Stimulated activated CD4-positive, alpha-beta T cell treated with anti-CD3 and anti-CD28 coated beads, Interleukin-2, amount 100 ng/mL, for 48 hours (primary cell): ENCODE measurements around the gene IGSF11.
"Not testable (repeated sequence)": the region's sequence is repeated elsewhere in the genome, so short reads cannot be mapped to it uniquely, and the experiment has no call there.

ENCODE experiments used
- DNase-seq, 2 donors: peaks; one replicate each; pipeline ENCODE4 v3.0.0-alpha.2; 2020

IGSF11 gene, protein sequence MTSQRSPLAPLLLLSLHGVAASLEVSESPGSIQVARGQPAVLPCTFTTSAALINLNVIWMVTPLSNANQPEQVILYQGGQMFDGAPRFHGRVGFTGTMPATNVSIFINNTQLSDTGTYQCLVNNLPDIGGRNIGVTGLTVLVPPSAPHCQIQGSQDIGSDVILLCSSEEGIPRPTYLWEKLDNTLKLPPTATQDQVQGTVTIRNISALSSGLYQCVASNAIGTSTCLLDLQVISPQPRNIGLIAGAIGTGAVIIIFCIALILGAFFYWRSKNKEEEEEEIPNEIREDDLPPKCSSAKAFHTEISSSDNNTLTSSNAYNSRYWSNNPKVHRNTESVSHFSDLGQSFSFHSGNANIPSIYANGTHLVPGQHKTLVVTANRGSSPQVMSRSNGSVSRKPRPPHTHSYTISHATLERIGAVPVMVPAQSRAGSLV

DNA sequence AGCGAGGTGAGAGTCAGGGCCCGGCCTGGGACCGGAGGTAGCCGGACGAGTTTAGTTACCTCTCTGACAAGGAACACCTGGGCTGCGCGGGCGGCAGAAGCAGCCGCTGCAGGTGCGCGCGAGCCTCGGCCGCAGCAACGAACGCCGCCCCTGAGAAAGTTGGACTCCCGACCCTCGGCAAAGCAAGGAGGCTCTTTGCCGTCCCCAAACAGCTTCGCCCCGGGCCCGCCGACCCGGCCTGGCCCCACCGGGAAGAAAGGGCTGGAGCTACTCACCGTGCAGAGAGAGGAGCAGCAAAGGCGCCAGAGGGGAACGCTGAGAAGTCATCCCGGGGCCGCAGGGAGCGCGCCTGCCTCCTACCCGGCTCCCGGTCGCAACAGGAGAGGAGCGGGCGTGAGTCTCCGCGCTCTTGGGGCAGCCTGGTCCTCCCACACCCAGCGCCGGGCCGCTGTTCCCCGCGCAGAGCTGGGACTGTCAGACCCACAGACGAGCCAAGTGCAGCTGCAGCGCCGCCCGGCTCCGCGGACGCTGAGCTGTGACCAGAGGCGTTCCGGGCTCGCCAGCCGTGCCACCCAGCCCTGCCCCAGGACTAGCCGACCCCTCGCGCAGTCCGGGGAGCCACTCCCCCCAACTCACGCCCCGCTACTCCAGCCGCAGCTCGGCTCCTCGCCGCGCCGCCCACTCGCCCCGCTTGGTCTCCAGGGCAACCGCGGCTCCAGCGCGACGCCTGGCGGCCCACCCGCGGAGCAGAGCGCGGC, at the start of gene IGSF11:
TSS of gene IGSF11 (minus strand) at position 591 of the 758 bp plus-strand sequence. CDS start at position 327, 264 bp downstream.
- DNase-seq = peak; percentile 59 to 61

DNA sequence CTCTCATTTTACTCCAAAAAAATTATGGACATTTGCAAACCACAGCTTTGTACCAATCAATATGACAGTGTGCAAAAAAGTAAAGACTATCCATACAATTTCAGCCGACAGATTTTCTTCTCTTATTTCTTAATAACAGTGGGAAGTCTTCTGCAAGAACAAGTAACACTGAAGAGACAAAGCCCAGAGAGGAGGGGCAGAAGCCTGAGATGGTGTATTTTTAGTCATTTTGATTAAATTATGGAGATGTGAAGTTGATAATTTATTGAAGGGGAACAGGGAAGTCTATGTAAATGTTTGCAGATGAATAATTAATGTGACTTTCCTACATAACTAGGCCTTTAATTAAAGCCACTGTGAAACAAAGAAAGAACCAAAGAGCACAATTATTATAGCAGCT, 45.7 kb upstream of the IGSF11 start:
- no peak for DNase-seq

DNA sequence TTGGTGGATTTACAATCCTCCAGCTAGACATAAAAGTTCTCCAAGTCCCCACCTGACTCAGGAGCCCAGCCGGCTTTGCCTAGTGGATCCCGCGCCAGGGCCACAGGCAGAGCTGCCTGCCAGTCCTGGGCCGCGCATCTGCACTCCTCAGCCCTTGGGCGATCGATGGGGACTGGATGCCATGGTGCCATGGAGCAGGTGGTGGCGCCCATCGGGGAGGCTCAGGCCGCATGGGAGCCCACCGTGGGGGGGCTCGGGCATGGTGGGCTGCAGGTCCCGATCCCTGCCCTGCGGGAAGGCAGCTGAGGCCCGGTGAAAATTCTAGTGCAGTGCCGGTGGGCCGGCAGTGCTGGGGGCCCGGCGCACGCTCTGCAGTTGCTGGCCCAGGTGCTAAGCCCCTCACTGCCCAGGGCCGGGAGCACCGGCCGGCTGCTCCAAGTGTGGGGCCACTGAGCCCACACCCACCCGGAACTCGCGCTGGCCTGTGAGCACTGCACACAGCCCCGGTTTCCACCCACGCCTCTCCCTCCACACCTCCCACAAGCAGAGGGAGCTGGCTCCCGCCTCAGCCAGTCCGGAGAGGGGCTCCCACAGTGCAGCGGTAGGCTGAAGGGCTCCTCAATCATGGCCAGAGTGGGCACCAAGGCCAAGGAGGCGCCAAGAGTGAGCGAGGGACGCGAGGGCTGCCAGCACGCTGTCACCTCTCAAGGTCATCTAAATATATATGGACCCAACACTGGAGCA, 38.8 kb upstream of the IGSF11 start:
- DNase-seq = no peak

DNA sequence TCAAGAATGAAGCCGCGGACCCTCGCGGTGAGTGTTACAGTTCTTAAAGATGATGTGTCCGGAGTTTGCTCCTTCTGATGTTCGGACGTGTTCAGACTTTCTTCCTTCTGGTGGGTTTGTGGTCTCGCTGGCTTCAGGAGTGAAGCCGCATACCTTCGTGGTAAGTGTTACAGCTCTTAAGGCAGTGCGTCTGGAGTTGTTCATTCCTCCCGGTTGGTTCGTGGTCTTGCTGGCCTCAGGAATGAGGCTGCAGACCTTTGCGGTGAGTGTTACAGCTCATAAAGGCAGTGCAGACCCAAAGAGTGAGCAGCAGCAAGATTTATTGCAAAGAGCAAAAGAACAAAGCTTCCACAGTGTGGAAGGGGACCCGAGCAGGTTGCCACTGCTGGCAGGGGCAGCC, 37.8 kb upstream of the IGSF11 start:
- not testable (repeated sequence) for DNase-seq

DNA sequence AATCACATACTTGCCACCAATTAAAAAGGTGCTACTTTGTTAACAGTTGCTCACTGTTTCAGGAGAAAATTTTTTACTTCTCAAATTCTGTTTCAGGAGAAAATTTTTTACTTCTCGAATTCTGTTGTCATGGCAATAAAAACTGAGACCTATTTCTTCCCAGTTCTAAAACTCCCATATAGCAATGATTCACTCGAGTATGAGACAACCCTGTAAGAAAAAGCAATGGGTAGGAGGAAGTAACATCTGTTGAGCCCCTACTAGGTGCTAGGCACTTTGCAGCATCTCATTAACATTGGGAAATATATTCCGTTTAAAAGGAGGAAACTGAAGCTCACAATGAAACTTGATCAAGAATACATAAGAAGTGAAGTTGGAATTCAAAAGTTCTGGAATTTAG, 35.1 kb upstream of the IGSF11 start:
- no peak for DNase-seq

DNA sequence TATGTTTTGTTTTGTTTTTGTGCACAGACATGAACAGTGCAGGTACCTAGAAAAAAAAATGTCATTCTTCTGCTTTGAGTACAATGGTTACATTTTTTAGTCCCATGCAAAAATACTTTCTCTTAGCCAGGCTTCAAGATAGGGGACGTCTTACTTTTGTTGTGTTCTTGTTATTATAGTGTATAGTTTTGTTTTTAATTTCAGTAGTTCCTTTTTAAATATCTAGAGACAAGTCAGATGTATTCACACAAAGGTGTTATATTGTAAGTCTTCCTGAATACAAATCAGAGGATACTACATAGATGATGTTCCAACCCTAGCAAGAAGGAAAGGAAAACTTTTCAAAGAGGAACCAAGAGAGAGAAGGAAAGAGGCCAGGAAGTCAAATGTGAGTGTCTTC, 28.8 kb upstream of the IGSF11 start:
- DNase-seq = no peak

DNA sequence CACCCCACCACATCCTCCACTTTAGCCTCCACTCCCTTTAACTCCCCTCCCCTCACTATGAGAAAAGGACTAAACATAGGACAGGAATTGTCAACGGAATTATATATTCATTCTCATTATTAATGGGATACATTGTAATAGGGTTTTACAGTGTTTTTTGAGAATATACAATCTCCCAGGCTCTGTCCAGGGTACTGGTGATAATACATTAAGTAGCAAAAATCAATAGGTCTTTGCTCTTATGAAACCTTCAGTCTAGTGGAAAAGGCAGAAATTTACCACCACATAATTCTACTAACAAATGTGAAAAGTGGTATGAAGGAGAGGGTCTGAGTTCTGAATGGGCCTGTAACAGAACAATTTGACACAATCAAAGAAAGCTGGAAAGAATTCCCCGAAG, 28.2 kb upstream of the IGSF11 start:
- no peak for DNase-seq

DNA sequence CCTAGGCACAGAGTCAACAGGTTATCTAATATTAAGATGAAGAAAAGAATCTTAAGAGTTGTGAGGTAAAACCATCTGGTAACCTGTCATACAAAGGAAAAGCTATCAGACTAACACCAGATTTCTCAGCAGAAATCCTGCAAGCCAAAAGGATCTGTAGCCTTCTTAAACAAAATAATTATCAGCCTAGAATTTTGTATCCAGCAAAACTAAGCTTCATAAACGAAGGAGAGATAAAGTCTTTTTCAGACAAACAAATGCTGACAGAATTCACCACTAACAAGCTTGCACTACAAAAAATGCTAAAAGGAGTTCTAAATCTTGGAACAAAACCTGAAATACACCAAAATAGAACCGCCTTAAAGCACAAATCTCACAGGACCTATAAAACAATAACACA, 9.9 kb upstream of the IGSF11 start:
- no peak for DNase-seq

DNA sequence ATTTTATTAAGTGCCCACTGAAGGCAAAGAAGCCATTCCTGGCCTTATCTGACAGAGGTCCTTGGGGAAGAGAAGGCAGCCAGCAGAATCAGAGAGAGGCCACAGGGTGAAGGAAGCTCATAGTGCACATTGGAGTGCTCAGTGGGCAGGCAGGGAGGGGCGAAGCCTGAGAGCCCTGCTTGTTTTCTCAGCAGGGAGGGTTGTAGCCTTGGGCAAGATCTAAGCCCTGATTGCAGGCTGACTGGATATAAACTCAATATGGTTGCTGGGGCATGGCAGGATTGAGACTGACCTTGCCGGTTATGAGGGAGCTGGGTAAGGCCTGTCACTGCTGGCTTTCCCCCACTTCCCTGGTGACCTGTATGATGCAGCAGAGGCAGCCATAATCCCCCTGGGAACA, 7.5 kb upstream of the IGSF11 start:
- DNase-seq = no peak

DNA sequence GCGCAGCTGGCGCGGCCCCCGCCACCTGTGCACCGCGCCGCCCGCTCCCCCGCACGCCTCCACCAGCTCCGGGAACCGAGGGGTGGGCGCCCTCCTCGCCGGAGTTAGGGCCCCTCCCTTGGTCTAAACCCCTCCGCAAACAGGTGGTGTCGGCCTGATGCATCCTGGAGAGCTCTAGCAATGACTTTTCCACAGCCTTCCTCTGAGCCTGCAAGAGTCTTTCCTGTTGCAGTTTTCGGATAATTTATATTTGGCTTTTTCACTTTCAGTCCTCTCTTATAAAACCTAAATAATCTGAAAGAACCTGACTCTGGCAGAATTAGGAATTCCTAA, 334 bp upstream of the IGSF11 start:
- no peak for DNase-seq

DNA sequence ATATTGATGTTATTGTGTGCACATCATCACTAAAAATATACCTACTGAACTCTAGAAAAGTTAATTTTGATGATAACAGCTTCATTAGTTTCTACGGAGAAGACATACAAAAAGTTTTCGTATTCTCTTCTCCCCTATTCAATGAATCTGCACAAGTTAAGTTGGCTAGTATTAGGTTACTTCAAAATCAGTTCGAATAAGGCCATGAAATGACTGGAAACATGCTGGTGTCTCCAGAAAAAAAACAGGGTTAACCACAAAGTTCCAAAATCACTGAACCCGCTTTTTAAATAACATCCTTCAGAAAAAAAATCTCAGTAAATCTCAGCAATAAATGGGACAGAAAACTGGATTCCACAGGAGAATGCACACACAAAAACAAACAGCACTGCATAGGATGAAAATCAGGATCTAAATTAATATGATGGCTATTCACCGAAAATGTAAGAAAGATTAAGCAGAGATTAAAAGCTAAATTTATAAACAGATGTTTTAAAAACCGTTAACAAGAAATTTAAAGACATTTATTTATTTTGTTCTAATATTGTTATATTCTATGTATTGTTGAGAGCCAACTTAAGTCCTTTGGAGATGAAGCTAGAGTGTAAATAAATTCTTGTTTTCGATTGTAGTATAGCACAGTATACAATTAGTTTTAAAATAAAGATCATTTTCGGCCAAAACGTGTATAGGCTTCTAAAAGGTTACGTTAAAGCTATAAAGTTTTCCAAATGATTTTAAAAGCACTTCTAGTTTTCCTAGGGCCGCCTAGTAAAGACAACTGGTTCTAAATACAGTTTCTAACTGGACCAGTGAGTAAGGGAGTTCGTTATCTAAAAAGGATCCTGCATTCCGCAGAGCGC, 1.0 kb downstream of the IGSF11 start:
- no peak for DNase-seq

DNA sequence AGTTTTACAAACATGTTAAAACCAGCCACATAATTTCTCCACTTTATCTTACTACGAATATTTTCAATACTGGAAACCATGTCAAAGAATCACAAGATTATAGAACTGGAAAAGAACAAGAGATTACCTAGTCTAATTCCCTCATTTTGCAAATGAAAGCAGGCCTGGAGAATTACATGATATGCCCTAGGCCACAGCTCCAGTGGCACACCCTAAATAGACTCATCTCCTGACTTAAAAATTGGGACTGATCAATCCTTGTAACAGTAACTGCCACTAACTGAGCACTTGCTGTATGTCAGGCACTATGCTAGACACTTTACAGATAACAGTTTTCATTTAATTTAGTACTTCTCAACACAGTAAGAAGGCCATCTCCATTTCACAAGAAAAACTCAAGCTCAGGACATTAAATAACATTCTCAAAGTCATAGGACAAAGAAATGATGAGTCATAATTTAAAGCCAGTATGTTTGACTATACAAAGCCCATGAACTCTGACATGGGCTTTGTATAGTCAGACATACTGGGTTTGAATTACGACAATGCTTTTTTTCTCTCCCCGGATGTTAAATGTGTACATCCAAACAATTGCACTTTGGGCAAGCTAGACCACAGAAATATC, 9.4 kb downstream of the IGSF11 start:
- no peak for DNase-seq

DNA sequence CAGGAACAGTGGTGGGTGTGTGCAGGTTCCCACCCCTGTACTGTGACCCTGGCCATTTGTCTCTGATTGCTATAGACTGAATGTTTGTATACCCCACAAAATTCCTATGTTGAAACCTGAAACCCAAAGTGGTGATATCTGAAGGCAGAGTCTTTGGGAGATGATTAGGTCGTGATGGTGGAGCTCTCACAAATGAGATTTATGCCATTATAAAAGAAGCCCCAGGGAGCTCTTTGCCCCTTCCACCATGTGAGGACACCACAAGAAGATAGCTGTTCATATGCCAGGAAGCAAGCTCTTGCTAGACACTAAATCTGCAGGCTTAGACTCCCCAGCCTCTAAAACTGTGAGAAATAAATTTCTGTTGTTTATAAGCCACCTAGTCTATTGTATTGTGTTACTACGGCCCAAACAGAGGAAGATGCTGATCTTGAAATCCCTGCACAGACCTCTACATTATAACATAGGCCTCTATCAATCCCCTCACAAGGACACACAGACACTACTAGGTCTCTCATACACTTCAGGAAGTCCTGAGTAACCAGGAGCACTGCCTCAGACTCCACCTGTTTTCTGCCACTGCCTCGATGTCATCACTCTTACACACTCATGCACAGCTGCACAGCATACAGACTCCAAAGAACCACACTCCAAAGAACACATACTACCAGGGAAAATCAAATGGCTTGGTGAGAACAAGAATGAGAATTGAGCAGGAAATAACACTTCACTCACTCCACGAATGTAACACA, 14.7 kb downstream of the IGSF11 start:
- DNase-seq = no peak

DNA sequence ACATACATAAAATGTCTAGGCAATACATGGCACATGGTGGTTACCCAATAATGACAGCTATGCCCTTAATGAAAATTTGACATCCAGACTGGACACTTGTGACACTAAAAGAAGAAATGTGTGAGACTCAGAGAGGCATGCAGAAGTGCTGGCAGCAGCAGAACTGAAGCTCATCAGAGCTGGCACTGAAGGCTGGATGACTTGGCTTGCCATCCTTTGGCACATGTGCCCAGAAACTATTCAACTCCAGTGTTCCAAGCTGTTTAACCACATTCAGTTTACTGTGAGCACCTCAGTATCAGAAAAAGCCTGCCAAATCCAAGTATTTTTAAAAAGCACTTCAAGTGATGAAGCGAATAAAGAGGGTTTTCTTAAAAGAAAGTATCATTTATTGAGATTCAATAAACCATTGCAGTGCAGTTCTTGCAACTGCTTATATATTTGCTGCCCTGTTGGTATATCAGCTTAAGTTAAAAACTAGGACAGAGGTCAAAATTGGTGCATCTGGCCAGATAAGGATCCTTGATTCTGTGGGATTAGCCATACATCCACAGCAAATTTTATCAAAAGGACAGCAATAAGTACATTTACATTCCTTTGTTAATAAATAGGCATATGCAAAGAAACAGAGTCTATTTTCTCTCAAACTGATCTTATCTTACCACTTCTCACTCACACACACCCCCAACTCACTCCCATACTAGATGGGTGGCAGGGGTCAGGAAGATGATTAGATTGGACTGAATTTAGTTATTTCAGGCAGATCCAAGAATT, 15.8 kb downstream of the IGSF11 start:
- DNase-seq = no peak

DNA sequence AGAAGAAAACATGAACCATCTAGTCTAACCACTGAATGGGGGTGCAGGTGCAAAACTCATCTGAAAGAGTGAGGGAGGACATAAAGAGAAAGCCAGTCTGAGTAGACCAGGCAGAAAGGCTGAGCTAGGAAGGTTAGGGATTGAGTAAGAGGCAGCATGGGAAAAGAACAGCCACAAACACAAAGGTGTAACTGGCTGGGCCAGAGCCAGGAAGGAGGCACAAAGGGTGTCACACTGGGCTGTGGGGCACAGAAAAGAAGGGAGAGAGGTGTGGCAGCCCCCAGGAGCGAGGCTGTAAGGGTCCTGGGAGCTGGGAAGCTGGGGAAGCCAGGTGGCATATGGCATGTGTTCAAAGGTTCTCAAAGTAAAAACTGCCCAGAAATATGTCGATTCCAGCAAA, 18.7 kb downstream of the IGSF11 start:
- DNase-seq = no peak

DNA sequence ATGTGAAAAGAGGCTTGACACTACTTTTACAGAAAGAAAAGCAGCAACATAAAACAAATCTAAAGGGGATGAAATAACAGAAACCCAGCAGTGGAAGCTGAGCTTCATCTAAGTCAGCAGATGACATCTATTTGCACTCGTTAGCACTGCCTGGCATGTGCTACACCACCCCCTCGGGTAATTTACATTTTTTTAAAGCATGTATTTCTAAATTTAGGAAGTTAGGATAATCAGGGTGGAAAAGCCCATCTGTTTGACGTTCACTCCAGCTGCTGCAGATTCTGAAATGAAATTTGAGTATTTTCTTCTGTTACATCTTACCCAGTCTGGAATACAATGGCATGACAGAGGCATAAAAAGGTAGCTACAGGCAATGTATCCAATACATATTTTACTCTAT, 20.7 kb downstream of the IGSF11 start:
- DNase-seq = no peak

DNA sequence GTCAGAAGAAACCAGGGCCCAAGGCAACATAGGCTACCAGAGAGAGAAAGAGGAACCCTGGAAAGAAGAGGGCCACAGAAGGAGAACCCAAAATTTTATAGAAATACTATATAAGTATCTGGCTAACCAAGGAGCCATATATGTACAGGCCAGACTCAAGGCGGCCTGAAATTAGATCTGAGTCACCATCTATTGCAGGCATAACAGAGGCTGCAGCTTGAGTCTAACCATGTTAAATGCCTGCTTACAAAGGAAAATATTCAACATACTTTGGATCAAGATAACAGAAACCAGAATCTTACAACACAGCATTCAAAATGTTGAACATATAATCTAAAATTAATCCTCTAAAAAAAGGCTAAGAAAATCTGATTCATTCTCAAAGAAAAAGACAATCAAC, 23.1 kb downstream of the IGSF11 start:
- DNase-seq = no peak

DNA sequence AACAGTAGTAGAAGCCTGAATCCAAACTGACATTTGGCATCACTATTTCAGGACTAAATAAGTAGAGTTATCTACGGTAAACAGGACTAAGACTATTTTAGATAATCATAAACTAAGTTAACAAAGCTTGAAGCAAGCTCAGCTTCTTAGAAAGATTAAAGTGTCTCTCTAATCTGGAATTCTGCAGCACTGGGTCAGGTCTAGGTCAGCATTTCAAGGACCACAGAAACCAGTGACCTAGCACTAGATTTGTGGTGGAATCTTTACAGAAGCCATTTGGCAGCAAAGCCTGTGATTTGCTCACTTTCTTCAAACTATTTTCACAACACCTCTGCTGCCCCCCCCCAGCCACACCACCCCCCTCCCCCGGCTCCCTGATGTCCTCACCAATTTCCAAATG, 37.5 kb downstream of the IGSF11 start:
- no peak for DNase-seq

DNA sequence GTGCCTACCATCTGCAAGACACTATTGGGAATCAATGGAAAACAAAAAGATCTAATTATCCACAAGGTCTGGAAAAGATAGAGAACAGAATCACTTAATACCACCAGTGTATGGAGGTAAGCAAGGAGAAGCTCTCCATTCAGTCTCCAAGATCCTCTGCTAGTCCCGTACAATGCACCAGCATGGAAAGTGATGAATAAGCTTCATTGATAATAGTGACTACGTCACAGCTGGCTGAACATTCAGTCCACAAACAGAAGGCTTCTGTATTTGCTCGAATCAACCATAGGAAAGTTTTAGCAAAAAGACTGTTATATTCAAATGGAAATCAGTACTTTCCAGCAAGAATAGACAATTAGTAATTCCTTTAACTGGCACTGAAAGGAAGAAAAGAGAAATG, 42.9 kb downstream of the IGSF11 start:
- DNase-seq = no peak

DNA sequence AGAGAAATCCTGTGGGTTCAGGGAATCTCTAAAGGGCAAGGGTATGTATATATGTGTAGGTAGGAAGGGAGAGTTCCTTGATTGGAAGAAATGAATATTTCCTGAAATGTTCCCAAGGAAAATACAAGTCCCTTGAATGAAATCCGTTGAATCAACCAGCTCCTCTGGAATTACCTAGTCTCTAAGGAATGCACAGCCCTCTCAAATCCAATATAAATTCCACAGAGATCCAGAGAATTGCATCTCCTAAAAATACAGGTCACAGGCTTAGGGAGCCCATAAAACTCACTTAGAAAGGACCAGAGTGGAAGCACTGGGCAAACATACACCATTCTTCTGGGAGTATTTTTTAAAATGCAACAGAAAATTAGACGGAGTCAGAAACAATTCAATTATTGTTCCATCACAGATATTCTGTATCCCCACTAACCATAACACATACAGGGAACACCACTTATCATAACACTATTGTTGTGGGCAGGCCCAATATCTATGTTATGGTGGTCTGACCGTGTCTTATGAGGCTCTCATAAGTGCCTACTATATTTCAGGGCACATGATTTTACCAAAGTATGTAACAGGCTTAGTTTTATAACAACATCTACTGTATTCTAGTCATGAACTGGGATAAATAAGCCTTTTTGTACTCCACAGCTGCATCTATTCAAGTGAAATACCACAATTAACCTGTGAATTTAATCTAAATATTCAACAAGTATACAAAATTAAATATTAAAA, 43.7 kb downstream of the IGSF11 start:
- DNase-seq = no peak
